ENCODE data around the gene GPD1.
A peak's percentile ranks its signal among the peaks of the same experiment; 100 is the strongest.

The GPD1 gene

DNA sequence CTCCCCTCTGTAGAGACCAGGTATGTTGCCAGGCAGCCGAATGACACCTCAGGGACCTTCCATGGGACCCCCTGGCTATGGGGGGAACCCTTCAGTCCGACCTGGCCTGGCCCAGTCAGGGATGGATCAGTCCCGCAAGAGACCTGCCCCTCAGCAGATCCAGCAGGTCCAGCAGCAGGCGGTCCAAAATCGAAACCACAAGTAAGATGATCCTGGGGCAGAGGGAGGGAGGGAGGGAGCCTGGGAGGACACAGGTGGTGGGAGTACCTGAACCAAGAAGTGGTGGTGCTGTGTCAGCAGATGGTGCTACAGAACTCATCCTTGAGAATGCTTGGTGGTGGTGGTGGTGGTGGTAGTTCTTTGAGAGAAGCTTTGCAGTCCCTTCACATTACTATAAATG, 17.7 kb upstream of the GPD1 start:
- Histone ChIP-seq H3K9me3 (ENCODE audit: control insufficient read depth, low read length) (no peaks in the 10 kb centered on the region), H3K79me2 (peaks cover 7% of the 10 kb centered on the region), H3K27me3 (ENCODE audit: control insufficient read depth, insufficient read depth, low read length) (no peaks in the 10 kb centered on the region), H3K27ac (peak overlapping the region; percentile 93), H3K36me3 (ENCODE audit: control insufficient read depth, insufficient read depth, low read length) (no peaks in the 10 kb centered on the region), H3K4me2 (ENCODE audit: low read length) (peak overlapping the region; percentile 73), H3K9ac (no peak overlapping the region), H3K4me3 (ENCODE audit: low read depth, low read length) (peak overlapping the region; percentile 79), H2AFZ (peak overlapping the region; percentile 84), H3K4me1 (peaks cover 11% of the 10 kb centered on the region)
- TF ChIP-seq, protein P1, sequence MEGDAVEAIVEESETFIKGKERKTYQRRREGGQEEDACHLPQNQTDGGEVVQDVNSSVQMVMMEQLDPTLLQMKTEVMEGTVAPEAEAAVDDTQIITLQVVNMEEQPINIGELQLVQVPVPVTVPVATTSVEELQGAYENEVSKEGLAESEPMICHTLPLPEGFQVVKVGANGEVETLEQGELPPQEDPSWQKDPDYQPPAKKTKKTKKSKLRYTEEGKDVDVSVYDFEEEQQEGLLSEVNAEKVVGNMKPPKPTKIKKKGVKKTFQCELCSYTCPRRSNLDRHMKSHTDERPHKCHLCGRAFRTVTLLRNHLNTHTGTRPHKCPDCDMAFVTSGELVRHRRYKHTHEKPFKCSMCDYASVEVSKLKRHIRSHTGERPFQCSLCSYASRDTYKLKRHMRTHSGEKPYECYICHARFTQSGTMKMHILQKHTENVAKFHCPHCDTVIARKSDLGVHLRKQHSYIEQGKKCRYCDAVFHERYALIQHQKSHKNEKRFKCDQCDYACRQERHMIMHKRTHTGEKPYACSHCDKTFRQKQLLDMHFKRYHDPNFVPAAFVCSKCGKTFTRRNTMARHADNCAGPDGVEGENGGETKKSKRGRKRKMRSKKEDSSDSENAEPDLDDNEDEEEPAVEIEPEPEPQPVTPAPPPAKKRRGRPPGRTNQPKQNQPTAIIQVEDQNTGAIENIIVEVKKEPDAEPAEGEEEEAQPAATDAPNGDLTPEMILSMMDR (IDR thresholded peaks at IDR 0.05) = no peak

DNA sequence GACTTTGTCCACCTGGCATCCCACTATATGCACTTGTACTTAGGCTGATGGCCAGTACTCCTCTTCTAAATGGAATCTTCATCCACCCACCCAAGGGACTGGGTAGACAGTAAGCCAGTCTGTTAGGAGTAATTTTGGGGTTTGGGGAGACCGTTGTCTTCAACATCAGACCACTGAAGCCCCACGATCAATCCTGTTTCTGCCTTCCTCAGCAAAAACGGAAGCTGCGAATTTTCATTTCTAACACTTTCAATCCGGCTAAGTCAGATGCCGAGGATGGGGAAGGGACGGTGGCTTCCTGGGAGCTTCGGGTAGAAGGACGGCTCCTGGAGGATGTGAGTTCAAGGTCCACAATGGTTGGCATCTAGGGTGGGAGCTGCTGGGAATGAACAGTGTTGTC, 16.7 kb upstream of the GPD1 start:
- no peaks in the 10 kb centered on the region for H3K36me3 ChIP-seq (ENCODE audit: control insufficient read depth, insufficient read depth, low read length)
- H3K4me1 ChIP-seq = peaks cover 11% of the 10 kb centered on the region
- H3K9me3 ChIP-seq (ENCODE audit: control insufficient read depth, low read length) = no peaks in the 10 kb centered on the region
- H2AFZ ChIP-seq = no peak overlapping the region
- H3K4me3 ChIP-seq (ENCODE audit: low read depth, low read length) = no peak overlapping the region
- TF ChIP-seq, protein P1 (IDR thresholded peaks at IDR 0.05) = no peak
- no peaks in the 10 kb centered on the region for H3K27me3 ChIP-seq (ENCODE audit: control insufficient read depth, insufficient read depth, low read length)
- peaks cover 9% of the 10 kb centered on the region for H3K79me2 ChIP-seq
- peak overlapping the region; percentile 93 for H3K27ac ChIP-seq
- no peak overlapping the region for H3K4me2 ChIP-seq (ENCODE audit: low read length)
- H3K9ac ChIP-seq = no peak overlapping the region

DNA sequence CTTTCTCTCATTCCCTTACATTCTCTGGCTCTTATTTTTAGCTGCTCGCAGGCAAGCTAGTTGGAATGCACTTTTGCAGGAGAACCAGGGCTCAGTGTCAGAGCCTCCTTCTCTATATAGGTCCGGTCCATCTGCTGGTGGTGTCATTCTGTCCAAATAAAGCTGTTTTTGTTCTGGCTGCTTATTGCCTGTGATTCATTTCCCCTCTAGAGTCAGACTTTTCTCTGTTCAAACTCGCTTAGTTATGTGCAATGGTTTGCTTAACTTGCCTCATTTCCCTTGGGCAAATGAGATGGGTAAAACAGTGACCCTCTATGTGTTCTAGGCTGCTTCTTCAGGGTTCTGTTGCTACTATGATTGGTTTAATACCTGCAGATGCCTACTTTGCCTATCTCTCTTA, 15.8 kb upstream of the GPD1 start:
- Histone ChIP-seq H3K9me3 (ENCODE audit: control insufficient read depth, low read length) (no peaks in the 10 kb centered on the region), H3K36me3 (ENCODE audit: control insufficient read depth, insufficient read depth, low read length) (no peaks in the 10 kb centered on the region), H3K4me1 (peaks cover 11% of the 10 kb centered on the region), H3K9ac (no peak overlapping the region), H3K4me2 (ENCODE audit: low read length) (no peak overlapping the region), H3K27me3 (ENCODE audit: control insufficient read depth, insufficient read depth, low read length) (no peaks in the 10 kb centered on the region), H3K4me3 (ENCODE audit: low read depth, low read length) (no peak overlapping the region), H3K79me2 (peaks cover 9% of the 10 kb centered on the region), H2AFZ (no peak overlapping the region), H3K27ac (no peak overlapping the region)
- TF ChIP-seq, protein P1 (IDR thresholded peaks at IDR 0.05) = no peak

DNA sequence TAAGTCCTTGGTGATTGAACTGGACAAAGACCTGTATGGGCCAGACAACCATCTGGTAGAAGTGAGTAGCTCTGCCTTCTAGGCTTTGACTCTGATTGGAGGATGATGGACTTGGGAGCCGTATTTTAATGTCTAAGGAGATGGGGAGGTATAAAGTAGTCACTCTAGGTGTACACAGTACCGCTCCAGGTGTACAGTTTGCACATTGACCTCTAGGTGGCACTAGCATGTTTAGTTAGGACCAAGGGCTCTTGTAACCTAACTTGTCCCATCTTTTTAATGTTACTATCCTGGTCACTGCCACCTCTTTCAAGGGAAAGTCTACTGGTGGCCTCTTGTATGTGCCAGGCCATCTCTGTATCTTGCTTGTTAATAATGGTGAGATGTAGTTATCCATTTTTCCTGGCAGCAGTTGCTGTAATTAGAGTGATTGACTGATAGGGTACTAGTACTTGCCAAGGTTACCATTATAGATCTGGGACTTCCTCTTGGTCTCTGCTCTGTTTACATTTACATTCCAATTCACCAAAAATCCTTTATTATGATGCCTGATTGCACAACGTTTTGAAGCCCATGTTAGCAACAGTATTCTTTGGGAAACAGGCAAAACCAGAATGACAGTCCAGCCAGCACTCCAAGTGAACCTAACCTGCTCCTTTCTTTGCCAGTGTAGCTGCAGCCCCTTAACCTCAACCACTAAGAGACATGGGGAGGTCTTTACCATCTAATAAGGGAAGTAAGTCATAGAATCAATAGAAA, 15.1 kb upstream of the GPD1 start:
- H3K27ac ChIP-seq = no peak overlapping the region
- H3K4me3 ChIP-seq (ENCODE audit: low read depth, low read length) = no peak overlapping the region
- H3K4me2 ChIP-seq (ENCODE audit: low read length) = no peak overlapping the region
- H2AFZ ChIP-seq = no peak overlapping the region
- H3K9ac ChIP-seq = no peak overlapping the region
- H3K36me3 ChIP-seq (ENCODE audit: control insufficient read depth, insufficient read depth, low read length) = no peaks in the 10 kb centered on the region
- no peaks in the 10 kb centered on the region for H3K9me3 ChIP-seq (ENCODE audit: control insufficient read depth, low read length)
- no peaks in the 10 kb centered on the region for H3K27me3 ChIP-seq (ENCODE audit: control insufficient read depth, insufficient read depth, low read length)
- TF ChIP-seq, protein P1 (IDR thresholded peaks at IDR 0.05) = peak; percentile 85
- H3K4me1 ChIP-seq = peaks cover 11% of the 10 kb centered on the region
- peaks cover 9% of the 10 kb centered on the region for H3K79me2 ChIP-seq

DNA sequence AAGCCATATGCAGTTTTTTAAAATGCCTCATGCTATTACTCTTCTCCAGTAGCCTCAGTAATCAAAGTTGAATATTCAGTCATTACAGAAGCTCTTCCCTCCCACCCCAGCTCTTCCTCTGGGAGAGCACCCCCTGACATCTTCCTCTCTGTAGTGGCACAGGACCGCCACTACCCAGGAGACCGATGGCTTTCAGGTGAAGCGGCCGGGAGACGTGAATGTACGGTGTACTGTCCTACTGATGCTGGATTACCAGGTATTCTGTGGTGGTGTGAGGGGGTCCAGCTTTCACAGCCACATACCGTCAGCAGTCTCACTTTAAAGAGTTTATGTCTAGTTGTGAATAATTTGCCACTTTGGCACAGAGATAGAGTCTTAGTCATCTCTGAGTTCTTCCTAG, 14.1 kb upstream of the GPD1 start:
- Histone ChIP-seq H3K4me2 (ENCODE audit: low read length) (no peak overlapping the region), H3K4me3 (ENCODE audit: low read depth, low read length) (no peak overlapping the region), H3K4me1 (peaks cover 11% of the 10 kb centered on the region), H3K79me2 (peaks cover 9% of the 10 kb centered on the region), H3K9me3 (ENCODE audit: control insufficient read depth, low read length) (no peaks in the 10 kb centered on the region), H3K27ac (no peak overlapping the region), H2AFZ (no peak overlapping the region), H3K27me3 (ENCODE audit: control insufficient read depth, insufficient read depth, low read length) (no peaks in the 10 kb centered on the region), H3K36me3 (ENCODE audit: control insufficient read depth, insufficient read depth, low read length) (no peaks in the 10 kb centered on the region), H3K9ac (no peak overlapping the region)
- TF ChIP-seq, protein P1 (IDR thresholded peaks at IDR 0.05) = no peak

Data from parathyroid adenoma (tissue), 2 donors.